Right forelimb (tissue), 1 donor: Measurements from ENCODE around the gene WASF2.
A peak's percentile ranks its signal among the peaks of the same experiment; 100 is the strongest.
"Not testable (repeated sequence)": the region's sequence is repeated elsewhere in the genome, so short reads cannot be mapped to it uniquely, and the experiment has no call there.

Experiments used
- DNase-seq: peaks from one replicate; pipeline ENCODE4 v3.0.0-alpha.2; 2018

The WASF2 gene

DNA sequence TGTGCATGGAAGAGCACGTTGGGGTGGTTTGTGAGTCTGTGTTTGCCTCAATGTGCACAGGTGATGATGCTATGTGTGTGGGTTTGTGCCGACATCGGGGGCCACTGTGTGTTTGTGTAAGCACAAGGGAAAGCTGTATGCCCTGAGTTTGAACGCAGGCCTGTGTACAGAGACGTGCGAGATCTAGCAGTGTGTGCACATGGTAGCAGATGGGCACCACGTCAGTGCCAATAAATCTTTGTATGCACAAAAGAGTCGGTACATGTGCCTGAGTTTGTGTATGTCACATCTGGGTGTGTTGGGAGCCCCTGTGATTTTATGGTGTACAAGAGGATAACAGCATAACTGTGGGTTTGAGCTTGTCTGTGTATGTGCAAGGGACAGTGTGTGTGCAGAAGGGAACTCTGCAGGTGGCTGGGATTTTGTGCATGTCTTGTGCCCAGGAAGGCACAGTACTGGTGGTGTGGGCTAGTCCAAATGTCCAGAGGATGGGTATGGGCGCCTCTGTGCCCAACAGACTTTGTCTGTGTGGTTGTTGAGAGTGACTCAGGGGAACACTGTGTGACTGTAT lies 32.0 kb upstream of the WASF2 start:
- no peak for DNase-seq

DNA sequence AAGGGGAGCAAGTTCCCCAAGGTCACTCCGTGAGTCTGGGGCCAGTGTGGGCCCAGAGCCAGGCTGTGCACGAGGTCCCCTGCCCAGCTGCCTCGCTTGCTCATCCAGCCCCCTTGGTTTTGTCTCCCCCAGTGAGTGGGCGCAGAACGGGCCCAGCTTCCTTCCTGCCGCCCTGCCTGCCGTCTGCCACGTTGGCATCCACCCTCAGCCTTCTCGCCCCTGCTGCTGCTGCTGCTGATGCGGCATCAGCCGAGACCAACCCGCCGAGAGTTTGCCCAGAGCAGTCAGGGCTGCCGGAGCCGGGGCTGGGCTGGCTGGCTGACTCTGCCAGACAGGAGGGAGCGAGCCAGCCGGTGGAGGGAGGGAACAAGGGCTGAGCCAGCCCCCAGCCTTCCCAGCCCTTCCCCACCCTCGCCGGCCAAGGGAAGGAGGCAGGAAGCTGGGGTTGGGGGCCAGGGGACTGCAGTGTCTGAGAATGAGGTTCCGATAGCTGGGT lies 31.4 kb upstream of the WASF2 start:
- peak; percentile 69 for DNase-seq

DNA sequence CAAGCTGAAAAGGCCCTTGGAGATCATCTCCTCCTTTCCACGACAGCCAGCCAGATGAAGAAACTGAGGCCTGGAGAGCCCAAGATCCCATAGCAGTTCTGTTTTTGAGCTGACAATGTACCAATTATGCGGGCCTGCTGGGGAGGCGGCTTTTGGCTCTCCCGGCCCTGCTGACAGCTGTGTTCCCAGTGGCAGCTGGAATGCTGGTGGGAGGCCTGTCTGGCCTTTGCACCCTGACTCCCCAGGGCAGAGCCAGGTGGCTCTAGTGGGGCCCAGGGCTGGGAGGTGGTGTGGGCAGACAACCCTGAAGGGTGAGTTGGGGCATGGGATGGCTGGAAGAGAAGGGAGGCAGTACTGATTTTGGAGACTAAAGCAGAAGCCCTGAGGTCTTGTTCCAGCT lies 30.7 kb upstream of the WASF2 start:
- peak; percentile 72 for DNase-seq

DNA sequence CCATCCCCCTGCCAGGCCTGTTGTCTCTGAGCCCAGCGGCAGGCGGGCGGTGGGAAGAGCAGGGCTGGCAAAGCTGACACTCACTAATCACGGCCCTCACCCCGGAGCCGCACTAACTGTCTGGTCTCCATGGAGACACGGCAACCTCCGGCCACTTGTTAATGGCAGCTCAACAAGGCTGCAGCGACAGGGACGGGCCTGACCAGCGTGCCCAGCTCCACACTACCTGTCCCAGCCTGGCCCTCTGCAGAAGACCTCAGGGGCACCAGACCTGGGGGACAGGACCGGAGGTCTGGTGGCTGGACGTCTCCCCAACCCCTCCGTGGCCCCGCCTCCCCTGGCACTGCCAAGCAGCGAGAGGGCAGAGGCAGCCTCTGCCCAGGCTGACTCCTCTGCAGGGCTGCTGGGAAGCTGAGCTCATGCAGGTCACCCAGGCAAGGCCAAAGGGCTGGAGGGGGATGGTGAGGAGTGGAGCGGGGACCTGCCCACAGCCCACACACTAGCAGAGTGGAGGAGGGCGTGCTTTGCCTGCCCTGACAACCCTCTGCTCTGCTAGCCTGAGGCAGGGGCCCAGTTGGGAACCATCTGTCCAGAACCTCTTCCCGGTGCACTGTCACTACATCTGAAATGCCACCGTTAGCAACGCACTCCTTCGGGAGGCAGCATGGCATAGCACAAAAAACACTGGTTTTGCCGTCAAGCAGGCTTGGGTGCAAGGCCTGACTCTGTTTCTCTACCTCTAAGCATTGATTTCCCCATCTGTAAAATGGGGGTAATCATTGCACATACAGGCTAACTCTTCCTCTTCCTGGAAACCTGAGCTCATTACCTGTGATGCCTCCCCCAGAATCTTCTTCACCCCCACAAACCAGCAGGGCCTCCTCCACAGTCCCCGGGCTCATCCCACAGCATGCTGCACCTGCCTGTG lies 29.6 kb upstream of the WASF2 start:
- peak; percentile 60 for DNase-seq

DNA sequence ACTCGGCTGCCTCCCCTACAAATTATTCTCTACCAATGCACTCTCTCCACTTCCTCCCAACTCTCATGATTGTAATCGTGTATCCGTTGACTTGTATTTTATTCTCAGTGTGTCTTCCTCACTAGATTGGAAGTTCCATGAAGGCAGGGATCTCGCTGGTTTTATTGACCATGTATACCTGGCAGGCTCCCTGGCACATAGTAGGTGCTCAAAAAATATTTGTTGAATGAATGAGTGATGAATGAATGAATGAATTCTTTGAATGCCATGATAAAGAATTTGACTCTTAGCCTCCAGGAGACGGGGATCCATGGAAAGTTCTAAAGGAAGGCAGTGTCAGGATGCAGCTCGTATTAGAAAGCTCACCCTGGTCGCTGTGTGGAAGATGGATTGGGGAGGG lies 28.8 kb upstream of the WASF2 start:
- DNase-seq = no peak

DNA sequence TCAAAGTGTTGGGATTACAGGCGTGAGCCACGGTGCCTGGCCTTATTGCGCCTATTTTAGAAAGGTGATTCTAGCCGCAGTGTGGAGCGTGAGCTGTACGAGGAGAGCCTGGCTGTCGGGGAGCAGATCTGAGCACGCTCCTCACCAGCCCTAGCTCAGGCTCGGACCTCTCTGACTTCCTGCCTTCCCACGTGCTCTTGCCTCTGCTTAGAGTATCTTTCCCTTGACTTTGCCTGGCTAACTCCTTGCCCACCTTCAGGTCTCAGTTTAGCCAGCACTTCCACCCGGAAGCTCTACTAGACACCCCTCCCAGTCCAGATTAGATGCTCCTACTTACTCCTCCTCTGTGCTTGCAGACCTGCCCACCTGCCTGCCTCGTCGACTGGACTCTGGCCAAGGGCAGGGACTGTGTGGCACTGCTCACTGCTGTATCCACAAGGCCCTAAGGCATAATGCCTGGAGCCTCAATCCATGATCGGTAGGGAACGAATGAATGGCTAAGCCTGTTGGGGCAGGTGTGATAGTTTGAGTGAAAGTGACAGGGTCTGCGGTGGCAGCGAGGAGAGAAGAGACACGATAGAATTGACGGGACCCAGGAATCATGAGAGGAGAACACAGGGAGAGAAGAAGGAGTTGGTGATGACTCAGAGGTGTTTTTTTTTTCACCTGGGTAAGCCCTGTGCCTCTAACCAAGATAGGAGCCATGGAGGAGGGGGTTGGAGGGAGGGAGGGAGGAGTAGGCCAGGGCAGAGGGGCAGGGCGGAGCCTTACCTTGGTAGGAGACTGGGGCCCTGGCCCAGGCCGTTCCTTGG lies 28.1 kb upstream of the WASF2 start:
- no peak for DNase-seq

DNA sequence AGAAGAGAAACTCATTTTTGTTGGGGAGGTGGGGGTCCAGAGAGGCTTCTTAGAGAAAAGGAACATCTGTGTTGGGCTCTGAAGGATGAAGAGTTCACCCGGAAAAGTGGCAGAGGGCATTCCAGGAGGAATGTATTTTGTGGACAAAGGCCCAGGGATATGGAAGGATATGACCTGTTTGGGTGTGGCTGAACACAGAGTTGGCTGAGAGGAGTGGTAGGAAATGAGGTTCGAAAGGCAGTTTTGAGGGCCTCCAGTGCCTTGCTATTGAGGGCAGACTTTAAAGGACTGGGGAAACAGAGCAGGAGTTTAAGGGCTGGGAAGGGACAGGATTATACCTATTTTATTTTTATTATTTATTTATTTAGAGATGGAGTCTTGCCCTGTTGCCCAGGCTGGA lies 27.3 kb upstream of the WASF2 start:
- DNase-seq = no peak

DNA sequence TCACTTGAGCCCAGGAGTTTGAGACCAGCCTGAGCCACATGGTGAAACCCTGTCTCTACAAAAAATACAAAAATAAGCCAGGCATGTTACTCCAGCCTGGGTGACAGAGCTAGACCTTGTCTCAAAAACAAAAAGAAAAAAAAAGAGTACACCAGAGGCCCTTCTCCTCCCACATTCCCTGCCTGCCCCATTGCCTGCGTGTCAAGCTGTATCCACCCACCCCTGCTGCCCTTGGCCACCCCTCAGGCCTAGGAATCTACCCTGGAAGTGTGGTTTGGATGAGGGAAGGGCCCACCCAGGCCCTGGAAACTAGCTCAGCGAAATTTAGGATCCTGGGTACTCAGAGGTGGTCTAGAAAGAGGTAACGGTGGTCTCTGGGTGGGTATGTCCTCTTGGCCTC lies 25.7 kb upstream of the WASF2 start:
- DNase-seq = no peak

DNA sequence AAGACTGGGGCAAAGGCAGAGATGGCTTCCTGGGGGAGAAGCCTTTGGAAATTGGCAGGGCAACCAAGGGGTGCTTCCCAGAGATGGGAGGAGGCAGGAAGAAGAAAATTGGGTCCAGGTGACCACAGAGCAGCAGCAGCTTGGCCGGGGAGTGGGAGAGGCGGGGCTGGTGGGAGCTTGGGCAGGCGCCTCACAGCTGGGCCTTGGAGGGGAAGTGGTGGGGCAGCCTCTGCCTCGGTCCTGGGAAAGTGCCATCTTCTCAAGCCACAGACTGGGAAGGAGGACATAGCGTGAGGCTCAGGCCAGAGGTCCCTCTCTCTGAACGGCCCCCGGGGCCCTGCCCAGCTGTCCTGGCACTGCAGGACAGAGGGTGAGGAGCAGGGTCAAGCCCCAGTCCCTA lies 24.0 kb upstream of the WASF2 start:
- DNase-seq = no peak

DNA sequence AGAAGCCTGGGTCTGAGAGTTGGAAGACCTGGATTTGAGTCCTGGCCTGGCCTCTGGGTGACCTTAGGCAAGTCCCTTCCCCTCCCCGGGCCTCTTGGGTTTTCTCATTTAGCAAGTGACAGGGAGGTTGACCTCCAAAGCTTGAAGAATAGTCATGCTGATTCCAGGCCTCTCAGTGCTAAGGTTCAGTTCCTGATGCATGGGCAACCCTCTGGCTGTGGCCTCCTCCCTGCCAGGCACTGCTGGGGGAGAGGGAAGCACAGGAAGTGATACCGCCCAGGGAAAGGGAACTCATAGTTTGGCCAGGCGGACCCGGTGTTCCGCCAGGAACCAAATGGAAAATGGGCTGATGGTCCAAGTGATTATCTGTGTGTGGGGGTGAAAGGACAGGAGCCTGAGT lies 23.6 kb upstream of the WASF2 start:
- DNase-seq = no peak

DNA sequence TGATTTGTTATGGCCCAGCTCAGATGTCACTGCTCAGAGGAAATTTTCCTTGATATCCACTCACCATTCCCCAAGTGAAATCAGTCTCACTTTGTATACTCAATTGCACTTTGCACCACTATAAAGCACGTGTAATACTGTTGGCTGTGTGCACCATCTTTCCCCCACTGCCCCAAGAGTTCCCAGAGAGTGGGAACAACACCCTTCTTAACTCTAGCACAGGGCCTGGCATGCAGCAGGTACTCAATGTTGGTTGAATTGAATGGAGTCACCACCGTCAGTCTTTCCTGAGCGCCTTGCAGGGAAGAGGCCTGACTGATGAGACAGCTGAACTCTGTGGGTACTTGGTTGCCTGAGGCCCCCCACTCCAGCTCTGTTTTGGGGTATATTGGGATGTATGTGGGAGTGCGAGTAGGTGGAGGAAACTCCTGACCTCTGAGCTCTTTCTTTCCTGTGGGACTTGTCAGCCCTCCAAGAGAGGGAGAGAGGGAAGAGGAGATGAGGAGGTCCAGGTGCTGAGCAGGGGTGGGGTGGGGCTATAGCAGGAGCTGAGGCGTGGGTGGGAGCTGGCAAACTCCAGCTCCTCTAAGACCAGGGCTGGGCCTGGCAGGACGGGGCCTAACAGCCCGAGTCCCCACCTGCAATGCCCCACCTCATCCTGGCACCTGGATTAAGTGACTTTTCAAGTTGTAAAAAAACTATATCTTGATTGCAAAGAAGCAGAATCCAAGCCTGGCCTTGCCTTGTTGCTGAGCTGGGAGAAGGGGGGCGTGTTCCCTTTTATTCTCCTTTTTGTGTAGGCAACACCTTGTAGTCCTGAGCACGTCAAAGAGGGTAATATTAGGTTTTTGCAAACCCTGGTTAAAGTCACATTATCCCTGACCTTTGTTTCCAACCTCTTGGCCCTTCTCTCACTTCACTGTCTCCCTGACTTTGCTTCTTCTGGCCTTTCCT lies 19.4 kb upstream of the WASF2 start:
- DNase-seq = peak; percentile 41

DNA sequence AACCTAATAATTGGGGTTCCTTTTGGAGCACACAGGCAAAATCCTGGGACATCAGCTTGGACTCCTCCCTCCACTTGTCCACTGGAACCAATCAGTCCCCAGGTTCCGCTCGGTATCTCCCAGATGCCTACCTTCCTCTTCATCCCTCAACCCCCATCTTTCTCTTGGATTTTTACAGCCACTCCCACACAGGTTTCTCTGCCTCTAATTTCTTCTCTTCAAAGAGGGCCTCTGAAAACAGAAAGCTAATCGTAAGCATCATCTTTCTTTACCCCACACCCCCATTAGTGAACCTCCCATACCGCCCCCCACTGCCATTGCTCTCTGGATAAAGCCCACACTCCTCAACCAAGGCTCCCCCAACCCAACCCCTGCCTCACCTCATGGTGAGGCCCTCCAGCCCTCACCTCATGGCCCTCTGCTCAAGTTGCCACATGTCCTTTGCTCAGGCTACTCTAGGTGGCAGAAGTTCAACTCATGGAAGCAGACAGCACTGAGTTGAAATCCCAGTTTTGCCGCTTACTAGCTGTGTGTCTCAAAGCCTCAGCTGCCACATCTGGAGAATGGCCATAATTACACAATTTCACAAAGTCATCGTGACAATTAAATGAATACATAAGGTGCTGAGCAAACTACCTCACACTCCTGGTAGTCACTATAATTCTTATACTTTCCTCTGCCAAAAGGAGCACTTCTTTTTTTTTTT lies 18.1 kb upstream of the WASF2 start:
- no peak for DNase-seq

DNA sequence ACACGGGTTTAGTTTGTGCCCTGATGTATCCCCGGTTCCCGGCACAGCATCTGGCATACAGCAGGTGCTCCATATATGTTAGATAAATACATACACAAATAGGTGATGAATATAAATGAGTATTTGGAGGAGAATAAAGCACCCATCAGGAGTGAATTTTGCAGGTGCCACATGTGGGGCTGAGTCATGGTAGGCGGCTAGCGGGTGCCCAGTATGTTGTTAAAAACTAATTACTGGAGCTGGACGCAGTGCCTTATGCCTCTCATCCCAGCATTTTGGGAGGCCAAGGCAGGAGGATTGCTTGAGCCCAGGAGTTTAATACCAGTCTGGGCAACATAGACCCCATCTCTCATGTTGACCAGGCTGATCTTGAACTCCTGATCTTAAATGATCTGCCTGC lies 16.7 kb upstream of the WASF2 start:
- DNase-seq = no peak

DNA sequence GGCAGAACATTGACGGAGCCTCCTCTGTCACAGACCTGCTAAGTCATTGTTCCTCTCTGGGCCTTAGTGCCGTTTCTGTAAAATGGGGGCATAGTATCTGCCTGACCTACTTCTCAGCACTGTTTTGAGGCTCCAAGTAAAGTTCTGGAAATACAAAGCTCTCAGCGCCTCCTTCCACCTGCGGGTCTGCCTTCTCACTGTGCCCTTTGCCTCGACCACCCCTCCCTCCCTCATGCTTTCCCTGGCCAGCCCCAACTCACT lies 15.4 kb upstream of the WASF2 start:
- DNase-seq = no peak

DNA sequence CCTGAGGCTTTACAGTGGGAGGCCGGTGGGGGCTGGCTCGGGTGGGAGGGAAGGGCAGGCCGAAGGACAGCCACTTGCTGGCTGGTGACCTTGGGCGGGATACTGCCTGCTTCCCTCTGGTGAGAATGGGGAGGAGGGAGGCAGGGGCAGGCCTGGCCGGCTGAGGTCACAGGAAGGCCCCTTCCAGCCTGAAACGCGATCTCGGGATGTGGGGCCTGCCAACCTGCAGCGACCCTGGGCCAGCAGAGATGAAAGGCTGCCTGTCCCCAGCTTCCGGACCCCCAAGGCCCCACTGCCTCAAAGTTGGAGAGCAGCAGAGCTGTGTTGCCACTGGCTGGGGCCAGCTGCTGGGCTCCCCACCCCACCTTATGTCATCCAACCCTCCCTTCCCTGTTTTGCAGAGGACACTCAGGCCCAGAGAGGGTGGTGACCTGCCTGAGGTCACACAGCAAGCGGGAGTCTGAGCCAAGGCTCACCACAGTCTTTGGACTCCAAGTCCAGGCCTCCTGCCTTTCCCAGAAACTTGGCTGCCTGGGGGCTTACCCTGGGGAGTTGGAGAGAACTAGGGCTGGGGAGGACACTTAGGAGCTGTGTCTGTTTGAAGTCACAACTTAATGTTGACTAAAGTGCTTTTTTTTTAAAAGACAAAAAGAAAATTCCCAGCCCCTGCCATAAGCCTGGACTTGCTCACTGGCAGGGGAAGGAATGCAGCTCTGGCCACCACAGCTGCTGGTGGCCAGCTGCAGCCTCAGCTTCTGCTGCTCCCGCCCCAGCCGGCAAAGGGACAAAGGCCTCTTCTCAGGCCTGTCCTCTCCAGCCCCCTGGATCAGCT lies 14.8 kb upstream of the WASF2 start:
- peak; percentile 92 for DNase-seq

DNA sequence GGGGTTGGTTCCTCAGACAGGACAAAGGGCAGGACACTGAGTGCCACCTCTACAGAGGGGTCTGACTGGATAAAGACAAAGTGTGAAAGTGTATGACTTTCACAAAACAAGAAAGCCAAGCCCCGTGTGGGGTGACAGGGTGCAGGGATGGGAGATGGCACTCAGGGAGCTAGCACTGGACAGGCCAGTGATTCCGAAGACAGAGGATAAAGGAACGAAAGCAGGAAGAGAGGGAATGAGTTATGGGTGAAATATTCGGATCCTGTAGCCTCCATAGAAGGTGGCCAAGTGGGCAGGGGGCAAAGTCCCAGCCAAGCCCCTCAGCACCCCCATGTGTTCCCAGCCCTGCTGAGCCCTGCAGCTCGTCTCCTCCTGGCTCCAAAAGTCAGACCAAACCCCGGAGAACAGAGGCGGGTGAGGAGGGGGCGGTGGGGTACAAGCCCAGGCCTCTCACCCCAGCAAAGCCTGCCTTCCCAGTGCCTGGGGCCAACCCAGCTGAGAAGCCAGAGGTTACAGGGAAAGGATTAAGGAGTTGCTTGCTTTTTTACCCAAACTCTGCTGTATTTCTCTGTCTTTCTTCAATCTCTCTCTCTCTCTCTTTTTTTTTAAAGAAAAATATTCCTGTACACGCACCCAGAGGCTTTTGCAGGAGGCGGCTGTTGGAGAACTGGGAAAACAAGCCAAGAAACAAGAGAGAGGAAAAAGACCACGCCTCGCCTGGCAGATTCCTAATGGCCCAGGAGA lies 14.0 kb upstream of the WASF2 start:
- peak; percentile 63 for DNase-seq

DNA sequence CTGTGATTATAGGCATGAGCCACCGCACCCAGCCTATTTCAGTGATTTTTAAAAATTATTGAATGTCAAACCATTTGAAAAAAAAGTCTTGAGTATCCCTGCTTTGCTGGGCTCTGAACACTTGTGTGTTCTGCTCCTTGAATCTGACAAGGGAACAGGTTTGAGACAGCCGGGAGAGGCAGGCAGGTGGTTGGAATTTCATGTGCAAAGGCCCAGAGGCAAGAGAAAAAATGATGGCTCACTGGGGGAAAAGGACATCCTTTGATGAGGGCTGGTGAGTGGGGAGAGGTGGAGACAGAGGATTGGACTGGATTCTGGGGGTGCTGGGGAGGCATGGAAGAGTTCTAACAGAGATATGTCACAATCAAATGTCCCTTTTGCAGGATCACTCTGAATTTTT lies 13.1 kb upstream of the WASF2 start:
- DNase-seq = no peak

DNA sequence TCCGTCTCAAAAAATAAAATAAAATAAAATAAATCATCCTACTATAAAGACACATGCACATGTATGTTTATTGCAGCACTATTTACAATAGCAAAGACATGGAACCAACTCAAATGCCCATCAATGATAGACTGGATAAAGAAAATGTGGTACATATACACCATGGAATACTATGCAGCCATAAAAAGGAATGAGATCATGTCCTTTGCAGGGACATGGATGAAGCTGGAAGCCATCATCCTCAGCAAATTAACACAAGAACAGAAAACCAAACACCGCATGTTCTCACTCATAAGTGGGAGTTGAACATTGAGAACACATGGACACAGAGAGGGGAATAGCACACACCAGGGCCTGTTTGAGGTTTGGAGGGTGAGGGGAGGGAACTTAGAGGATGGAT lies 11.2 kb upstream of the WASF2 start:
- not testable (repeated sequence) for DNase-seq

DNA sequence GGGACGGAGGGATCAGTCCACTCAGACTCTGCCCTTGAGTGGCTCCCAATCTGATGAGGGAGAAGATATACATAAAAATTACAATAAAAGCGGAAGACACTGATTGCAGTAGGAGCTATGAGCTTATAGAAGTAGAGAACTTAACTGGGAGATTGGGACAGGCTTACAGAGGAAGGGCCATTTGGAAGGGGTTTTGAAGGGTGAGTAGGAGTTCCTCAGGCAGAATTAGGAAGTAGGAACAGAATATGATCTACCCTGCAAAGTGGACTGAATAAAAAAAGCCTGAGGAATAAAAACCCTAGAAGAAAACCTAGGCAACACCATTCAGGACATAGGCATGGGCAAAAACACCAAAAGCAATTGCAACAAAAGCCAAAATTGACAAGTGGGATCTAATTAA lies 9.2 kb upstream of the WASF2 start:
- no peak for DNase-seq

DNA sequence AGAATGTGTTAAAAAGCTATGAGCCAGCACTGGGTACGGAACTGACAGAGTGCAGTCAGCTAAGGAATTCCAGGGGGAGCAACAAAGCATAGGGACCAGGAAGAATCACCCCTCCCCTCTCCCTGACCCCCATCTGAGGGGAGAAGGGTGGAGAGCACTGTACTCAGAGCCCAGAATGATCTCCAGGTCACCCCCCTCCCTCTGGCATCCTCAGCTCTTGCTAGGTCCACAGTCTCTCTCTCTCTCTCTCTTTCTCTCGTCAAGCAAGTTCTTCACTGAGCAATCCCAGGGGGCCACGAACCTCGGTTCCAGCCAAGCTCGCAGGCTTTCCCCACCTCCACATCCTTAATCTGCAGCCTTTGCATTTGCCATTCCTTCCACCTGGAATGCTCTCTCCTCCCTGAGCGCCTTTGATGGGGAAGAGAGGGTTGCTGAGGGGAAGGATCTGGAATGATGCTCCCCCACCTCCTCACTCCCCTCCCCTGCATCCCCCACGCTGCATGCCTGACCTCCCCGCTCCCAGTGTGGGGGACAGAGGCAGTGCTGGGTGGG lies 6.7 kb upstream of the WASF2 start:
- DNase-seq = no peak
